Prostate gland (tissue), 2 donors: ENCODE results near the gene NEO1. TPM values are rescaled to one million over a fixed set of nuclear protein-coding genes. Genes with fewer than 3 reads are reported as not detected.

Experiments
- DNase-seq: peaks from one replicate; pipeline ENCODE4 v3.0.0-alpha.2; 2019; ENCODE audit warnings: low spot score
- H3K27ac ChIP-seq, 2 donors: fragments of 200-600 bp; sonication (generic); 2 replicates each; pipeline ENCODE4 v1.5.1; 2017 to 2019
- H3K27me3 ChIP-seq: fragments of 200-600 bp; sonication (generic); replicated peaks from 2 replicates; pipeline ENCODE4 v1.5.1; 2019; ENCODE audit not compliant: insufficient read depth
- H3K36me3 ChIP-seq, 2 donors: fragments of 200-600 bp; sonication (generic); 1 replicate in 1 of 2; 2 replicates in 1 of 2; pipeline versions ENCODE4 v1.5.1 to v1.8.1; 2017 to 2019
- H3K4me1 ChIP-seq: fragments of 200-600 bp; sonication (generic); replicated peaks from 2 replicates; pipeline ENCODE4 v1.5.1; 2019
- H3K4me3 ChIP-seq, 2 donors: fragments of 200-600 bp; sonication (generic); 2 replicates each; pipeline ENCODE4 v1.5.1; 2017 to 2019
- H3K9me3 ChIP-seq: fragments of 200-600 bp; sonication (generic); 2 replicates; pipeline ENCODE4 v1.5.1; 2017
- POLR2A ChIP-seq: fragments of 450-650 bp; IDR thresholded peaks from one replicate; pipeline ENCODE4 v1.6.1; 2016; ENCODE audit warnings: antibody characterized with exemption, mild to moderate bottlenecking
- POLR2AphosphoS5 ChIP-seq: sonication (generic); formaldehyde crosslinking; IDR thresholded peaks from one replicate; pipeline ENCODE4 v1.6.1; 2017; ENCODE audit warnings: antibody characterized with exemption
- WGBS: methylation state at CpG from one replicate; pipeline ENCODE4 v1.1.5; 2018; 5-methylcytosine and 5-hydroxymethylcytosine counted together
- intact Hi-C: fragments of 100-400 bp; cut with DNase I; formaldehyde crosslinking; loops from one replicate; pipeline ENCODE4 v1.14.2; 2022
- total RNA-seq, 2 donors: library from RNA; depleted of rRNA; stranded (reverse); fragments of >200 nt; gene quantifications; one replicate each; pipeline ENCODE4 v1.1.0, GENCODE V29; 2016
- TF ChIP-seq, protein P1 (sequence below), 4 experiments: fragments of 200-600 bp in 2 of 4; fragments of 450-650 bp in 2 of 4; sonication (generic) in 2 of 4; IDR thresholded peaks; 1 replicate in 3 of 4; 2 replicates in 1 of 4; pipeline ENCODE4 v1.5.1; 2016 to 2019; ENCODE audit warnings: antibody characterized with exemption in 4 of 4, mild to moderate bottlenecking in 2 of 4, moderate library complexity in 2 of 4

The NEO1 gene
- total RNA-seq, 2 donors from 2014 or later: 75.0 to 80.7 TPM

DNA sequence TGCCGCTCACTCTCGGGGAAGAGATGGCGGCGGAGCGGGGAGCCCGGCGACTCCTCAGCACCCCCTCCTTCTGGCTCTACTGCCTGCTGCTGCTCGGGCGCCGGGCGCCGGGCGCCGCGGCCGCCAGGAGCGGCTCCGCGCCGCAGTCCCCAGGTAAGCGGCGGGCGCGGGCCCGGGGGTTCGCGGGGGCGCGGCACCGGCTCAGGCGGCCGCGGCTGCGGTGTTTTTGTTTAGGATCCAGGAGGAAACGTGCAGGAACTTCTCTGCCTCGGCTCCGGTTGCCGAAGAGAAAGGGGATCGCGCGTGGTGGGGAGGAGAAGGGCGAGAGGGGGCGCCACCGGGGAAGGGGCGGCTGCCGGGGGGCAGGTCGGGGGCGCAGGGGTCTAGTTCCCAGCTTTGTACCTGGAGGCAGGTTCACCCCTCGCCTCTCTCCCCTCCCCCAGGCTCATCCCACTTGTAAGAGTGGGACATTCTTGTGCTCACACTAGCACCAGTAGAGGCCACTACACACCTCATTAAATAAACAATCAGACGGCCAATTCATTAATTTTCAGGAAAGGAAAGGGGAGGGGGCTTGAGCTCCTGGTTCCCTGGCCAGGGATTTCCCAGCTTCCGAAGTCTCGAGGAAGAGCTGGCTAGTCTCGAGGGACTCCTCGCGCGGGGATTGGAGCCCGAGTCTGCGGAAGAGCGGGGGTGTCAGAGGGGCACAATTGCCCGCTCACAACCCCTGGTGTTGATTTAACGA, 562 bp downstream of the NEO1 start:
- intact Hi-C loops: loop anchor here (5.0 to 10.0 kb wide), 2 partner anchors 61 to 178 kb away; no protein-coding TSS in a partner anchor
- under 1% methylated on average over 31 of the region's 61 CpGs for WGBS
- peak; percentile 46 for DNase-seq

DNA sequence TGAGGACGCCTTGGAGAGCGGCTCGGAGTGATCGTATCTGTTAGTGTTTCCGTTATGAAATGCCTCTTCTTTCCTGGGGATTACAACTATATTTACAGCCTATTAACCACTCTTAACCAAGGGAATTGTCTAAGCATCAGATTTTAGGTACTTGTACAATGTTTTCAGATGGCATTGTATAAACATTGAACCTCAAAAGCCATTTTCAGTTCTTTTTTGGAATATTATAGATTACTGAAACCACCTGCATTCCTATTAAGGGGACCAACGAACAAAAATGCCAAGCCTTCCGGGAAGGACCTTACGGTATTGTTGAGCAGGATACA, 1.1 kb downstream of the NEO1 start:
- H3K27ac ChIP-seq: peak overlapping the region; percentile 86 to 88
- intact Hi-C loops: loop anchor here (5.0 to 10.0 kb wide), 2 partner anchors 61 to 179 kb away; no protein-coding TSS in a partner anchor

More for the DNA sequence above, 562 bp downstream of the NEO1 start:
- TF ChIP-seq POLR2AphosphoS5 (no peak), POLR2A (no peak)
- TF ChIP-seq, protein P1, sequence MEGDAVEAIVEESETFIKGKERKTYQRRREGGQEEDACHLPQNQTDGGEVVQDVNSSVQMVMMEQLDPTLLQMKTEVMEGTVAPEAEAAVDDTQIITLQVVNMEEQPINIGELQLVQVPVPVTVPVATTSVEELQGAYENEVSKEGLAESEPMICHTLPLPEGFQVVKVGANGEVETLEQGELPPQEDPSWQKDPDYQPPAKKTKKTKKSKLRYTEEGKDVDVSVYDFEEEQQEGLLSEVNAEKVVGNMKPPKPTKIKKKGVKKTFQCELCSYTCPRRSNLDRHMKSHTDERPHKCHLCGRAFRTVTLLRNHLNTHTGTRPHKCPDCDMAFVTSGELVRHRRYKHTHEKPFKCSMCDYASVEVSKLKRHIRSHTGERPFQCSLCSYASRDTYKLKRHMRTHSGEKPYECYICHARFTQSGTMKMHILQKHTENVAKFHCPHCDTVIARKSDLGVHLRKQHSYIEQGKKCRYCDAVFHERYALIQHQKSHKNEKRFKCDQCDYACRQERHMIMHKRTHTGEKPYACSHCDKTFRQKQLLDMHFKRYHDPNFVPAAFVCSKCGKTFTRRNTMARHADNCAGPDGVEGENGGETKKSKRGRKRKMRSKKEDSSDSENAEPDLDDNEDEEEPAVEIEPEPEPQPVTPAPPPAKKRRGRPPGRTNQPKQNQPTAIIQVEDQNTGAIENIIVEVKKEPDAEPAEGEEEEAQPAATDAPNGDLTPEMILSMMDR (IDR thresholded peaks at IDR 0.05): peak in 2 of 4 experiments; percentile 26 to 34
- Histone ChIP-seq H3K4me1 (peaks cover 5% of the 10 kb centered on the region), H3K36me3 (no peaks in the 10 kb centered on the region), H3K27ac (peak overlapping the region; percentile 86 to 88), H3K9me3 (no peaks in the 10 kb centered on the region), H3K4me3 (peak overlapping the region; percentile 67 to 86), H3K27me3 (no peaks in the 10 kb centered on the region)

GRCh38 chr15:73054417-73054953, 2.2 kb downstream of the NEO1 start:
- TF ChIP-seq, protein P1 (IDR thresholded peaks at IDR 0.05): no peak
- TF ChIP-seq POLR2A: no peak
- TF ChIP-seq POLR2AphosphoS5: peak; percentile 61
- Histone ChIP-seq H3K4me1 (peaks cover 5% of the 10 kb centered on the region), H3K36me3 (no peaks in the 10 kb centered on the region), H3K27ac (peak overlapping the region; percentile 46 to 88), H3K9me3 (no peaks in the 10 kb centered on the region), H3K4me3 (peak overlapping the region in 1 of 2 donors; percentile 67), H3K27me3 (no peaks in the 10 kb centered on the region)
- whole genome bisulfite sequencing: 43% methylated on average over 6 of the region's 6 CpGs
- intact Hi-C loops: loop anchor here (5.0 to 10.0 kb wide), 2 partner anchors 62 to 180 kb away; no protein-coding TSS in a partner anchor
- DNase-seq: peak; percentile 36

More for the DNA sequence above, 1.1 kb downstream of the NEO1 start:
- H3K27me3 ChIP-seq: no peaks in the 10 kb centered on the region
- peak; percentile 47 for TF ChIP-seq POLR2AphosphoS5
- TF ChIP-seq POLR2A: no peak
- TF ChIP-seq, protein P1 (IDR thresholded peaks at IDR 0.05): no peak
- peaks cover 5% of the 10 kb centered on the region for H3K4me1 ChIP-seq
- no peaks in the 10 kb centered on the region for H3K9me3 ChIP-seq
- 1% methylated on average over 8 of the region's 8 CpGs for WGBS
- no peaks in the 10 kb centered on the region for H3K36me3 ChIP-seq
- no peak for DNase-seq
- peak overlapping the region; percentile 67 to 86 for H3K4me3 ChIP-seq

DNA sequence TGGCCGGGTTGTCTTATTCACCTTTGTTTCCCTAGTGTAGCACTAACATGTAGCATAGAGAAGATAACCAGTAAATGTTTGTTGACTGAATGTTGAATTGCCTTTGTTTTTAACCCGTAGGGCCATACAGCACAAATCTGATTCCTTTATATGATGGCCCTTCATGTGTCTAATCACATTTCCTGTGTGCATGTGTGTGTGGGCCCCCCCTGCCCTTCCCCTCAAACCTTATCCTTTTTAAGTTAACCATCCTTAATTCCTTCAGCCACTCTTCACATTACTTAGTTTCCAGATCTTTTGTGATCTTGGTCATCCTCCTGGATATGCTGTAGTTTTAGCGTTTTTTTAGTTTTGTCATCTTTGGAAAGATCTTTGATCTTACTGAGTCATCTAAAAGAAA, 4.2 kb downstream of the NEO1 start:
- WGBS: 84% methylated on average over 3 of the region's 3 CpGs
- intact Hi-C loops: loop anchor here (10.0 kb wide), 1 partner anchor 182 kb away; no protein-coding TSS in a partner anchor

More for the DNA sequence above, 4.2 kb downstream of the NEO1 start:
- H3K36me3 ChIP-seq: no peaks in the 10 kb centered on the region
- H3K27ac ChIP-seq: no peak overlapping the region
- DNase-seq: no peak
- H3K27me3 ChIP-seq: no peaks in the 10 kb centered on the region
- H3K4me1 ChIP-seq: no peaks in the 10 kb centered on the region
- no peaks in the 10 kb centered on the region for H3K9me3 ChIP-seq
- TF ChIP-seq, protein P1 (IDR thresholded peaks at IDR 0.05): no peak
- TF ChIP-seq POLR2A (no peak), POLR2AphosphoS5 (no peak)
- no peak overlapping the region for H3K4me3 ChIP-seq
